SW 1271 (cell line): Measurements from ENCODE around the gene C9orf50.

Source experiments
- DNase-seq, 2 experiments: peaks; one replicate each; lab custom pipeline; 2025; lab: John Stamatoyannopoulos, UW

Gene C9orf50

DNA sequence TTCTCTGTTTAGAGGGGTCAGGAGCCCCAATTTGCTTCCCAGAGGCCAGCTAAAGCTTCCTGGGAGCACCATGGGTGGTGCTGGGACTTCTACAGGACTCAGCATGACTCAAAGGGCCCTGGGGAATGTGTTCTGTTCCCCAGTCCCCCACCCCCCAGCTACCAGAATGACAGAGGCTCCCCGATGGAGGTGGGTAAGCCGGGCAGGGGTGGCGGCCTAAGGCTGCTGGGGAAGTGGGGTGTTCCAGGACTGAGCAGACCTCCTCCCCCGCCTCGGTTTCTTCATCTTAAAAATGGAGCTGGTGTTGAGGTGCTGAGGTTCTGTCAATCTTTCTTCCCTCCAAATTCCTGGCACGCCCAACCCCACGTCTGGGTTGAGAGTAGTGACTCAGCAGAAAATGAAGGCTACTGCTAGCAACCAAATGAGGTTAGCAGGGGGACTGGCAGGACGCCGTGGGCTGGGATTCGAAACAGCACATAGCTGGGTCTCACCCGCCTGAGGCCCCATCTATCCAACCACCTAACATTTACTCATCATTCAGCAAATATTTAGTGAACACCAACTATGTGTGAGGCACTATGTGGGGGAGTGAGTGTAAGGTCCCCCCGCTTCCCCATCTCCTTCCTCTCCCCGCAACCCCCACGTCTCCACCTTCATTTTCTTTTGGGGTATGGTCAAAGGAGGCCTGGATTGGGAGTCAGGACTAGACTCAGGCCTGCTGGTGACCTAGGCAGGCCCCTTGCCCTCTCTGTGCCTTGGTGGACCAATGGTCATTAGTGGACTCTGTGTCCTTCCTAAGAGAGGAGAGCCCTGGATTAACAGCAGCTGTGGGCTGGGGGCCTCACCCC, 50.2 kb downstream of the C9orf50 start:
- no peak for DNase-seq

DNA sequence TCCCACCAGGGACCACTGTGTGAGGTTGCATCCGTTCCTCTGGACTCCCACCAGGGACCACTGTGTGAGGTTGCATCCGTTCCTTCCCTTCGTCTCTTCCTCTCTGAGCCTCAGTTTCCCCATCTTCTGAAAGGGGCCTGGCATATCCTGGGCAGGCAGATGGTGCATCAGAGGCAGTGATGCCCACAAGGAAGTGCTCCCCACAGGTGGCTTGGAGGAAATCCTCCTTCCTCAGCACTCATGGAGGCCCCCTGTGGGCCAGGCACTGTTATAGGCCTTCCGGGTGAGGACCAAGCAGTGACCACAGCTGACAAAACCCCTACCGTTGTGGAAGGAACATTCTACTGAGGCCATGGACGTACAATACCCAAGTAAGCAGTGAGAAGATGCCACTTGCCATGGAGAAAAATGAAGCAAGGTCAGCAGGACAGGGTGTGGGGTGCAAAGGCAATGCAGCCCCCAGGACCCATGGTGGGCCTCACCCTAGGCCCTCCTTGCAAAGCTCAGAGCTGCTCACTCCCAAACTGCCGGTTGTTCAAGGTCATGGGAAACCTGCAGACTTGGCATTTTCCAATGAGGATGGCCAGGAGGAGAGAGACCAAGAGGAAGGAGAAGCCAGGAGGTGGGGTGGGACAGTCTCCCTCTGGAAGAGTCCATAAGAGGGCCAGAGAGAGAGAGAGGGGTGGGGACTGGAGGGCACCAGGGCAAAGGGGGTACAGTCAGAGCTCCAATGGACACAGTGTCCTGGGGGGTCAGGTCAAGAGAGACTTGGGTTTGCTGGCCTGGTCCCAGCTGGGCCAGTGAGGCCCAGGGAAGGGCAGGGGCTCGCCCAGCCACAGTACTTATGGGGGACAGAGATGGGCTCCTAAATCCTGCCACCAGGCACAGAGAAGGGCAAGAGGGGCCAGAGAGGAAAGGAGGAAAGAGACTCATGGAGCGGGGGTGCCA, 51.1 kb downstream of the C9orf50 start:
- peak in 1 of 2 experiments; percentile 25 for DNase-seq

DNA sequence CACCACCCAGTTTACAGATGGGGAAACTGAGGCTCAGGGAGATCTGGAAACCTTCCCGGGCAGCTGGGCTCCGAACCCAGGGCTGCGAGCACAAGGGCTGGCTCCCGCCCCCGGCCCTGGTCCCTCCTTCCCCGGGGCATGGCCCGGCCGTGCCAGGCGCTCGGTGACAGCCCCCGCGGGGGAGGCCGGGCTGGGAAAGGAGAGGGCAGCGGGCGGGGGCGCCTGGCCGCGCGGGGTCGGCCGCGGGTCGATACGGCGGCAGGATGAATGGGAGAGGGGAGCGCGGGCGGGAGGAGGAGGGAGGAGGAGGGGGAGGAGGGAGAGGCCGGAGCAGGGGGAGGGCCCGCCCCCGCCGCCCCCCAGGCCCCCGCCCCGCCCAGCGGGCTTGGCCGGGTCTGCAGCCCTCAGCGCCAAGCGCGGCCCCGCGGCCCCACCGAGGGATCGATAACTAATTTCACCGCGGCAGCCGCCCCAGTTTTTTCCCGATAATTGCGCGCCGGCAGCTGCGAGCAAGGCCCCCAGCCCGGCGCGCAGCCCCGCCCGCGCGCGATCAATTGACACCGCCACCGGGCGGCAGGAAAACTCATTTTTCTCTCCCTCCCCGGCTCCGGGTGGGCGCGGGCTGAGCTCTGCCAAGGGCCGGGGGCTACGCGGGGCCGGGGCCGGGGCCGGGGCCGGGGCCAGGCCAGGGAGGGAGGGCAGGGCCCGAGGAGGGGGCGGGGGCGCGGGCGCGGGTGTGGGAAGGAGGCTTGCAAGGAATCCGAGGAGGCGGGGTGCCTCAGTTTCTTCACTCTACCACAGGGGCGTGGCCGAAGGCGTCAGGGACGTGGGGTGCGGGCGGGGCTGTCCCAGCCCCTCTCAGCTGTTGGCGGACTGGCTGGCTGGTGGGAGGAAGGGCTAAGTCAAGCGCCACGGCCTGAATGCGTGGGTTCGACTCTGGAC, 52.1 kb downstream of the C9orf50 start:
- DNase-seq, result no peak

DNA sequence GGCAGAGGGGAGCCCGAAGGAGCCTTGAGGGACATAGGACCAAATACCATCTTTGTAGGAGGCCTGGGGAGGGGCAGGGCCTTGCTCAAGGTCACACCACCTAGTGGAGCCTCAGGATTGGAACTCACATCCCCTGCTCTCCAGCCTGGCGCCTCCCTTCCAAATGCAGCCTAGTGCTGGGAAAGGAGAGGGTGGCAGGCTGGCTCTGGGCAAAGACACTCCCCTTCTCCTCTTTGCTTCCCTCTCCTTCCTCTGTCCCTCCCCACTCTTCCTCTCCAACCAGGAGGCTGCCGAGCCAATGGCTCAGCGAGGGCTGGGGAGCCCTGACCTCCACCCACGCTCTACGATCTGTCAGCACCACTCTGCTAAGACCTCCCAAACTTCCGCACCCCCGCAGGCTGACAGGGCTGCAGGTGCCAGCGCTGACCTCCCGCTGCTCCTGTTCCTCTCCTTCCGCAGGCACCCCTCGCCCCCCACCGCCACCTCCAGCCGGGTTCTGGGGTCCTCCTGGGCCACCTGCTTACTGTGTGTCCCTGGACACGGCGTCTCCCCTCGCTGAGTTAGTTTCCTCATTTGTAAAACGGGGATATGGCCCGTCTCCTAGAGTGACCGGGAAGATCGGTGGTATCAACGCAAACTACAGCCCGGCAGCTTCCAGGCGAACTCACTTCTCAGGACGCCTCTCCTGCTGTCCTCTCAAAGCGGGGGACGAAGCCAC, 52.9 kb downstream of the C9orf50 start:
- peak in 1 of 2 experiments; percentile 35 for DNase-seq

DNA sequence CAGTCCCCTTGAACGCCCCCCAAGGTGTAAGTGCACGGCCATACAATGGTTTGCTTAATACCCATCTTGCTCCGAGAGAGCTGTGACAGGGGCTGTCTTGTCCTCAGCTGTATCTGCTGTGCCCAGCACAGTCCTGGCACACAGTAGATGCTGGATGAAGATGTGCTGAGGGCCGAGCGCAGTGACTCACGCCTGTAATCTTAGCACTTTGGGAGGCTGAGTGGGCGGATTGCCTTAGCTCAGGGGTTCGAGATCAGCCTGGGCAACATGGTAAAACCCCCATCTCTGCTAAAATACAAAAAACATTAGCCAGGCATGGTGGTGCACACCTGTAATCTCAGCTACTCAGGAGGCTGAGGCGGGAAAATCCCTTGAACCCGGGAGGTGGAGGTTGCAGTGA, 53.6 kb downstream of the C9orf50 start:
- DNase-seq, result no peak

DNA sequence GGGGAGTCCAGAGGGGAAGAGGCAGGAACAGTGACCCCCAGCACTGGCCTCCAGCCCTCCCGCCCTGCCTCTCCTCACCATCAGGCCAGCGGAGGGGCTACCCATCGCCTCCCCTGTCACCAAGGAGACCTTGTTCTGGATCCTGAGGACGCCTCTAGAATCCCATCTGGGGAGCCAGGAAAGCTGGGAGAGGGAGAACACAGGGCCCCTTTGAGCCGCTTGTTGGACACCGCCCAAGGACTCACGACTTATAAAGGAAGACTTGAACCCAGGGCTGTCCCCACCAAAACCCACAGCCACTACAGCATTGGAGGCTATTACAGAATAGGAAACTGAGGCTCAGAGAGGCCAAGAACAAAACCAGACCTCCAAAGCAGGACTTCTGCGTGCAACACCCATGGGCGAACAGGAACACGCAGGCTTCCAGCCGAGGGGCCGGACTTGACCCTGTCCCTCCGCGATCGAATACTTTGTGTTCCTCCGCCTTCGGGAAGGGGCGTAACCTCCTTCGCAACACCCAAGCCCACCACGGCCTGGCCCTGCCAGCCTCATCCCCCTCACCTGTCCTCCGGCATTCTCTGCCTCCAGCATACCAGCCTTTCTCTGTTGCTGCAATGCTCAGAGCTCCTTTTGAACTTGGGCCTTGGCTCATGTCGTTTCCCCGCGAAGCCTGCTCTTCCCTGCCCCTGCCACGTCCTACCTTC, 54.2 kb downstream of the C9orf50 start:
- DNase-seq, result no peak

DNA sequence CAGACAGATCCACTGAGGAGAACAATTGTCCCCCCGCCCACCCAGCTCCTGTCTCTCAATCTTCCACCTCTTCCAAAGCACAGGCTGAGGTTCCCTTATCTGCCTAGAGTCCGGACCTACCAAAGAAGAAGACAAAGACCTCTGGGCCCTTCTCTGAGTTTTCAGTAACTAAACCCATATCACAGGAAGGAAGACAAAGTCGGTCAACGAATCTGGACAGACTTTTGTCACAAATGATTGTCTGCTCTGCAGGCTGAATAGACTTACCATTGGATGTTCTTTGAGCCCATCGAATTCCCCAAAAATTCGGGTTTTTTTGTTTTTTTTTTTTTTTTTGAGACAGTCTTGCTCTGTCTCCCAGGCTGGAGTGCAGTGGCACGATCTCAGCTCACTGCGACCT, 58.0 kb downstream of the C9orf50 start:
- no peak for DNase-seq

DNA sequence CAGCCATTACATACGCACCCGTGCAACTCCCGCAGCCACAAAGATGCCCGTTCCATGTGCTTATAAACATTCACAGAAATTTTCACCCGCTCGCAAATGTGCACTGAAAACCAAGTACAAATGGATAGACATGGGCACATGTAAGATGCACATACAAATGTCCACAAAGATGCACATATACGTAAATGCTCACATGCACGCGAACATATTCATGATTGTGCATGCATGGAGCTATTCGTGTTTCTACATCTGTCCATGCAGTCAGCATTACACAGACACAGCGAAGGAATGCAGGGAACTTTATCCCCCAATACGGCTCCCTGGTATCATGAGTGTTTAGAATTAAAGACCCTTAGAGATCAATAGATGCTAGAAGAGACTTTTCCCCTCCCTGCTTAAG, 58.4 kb downstream of the C9orf50 start:
- no peak for DNase-seq
